NT2/D1 (cell line): ENCODE measurements around the gene RIOK1.

Experiments used
- SUZ12 ChIP-seq: IDR thresholded peaks from 2 replicates; pipeline ENCODE4 v1.6.1; 2011; ENCODE audit not compliant: insufficient read length, insufficient read depth; ENCODE audit errors: extremely low read depth
- ZNF274 ChIP-seq: IDR thresholded peaks from 2 replicates; pipeline ENCODE4 v1.6.1; 2011; ENCODE audit warnings: mild to moderate bottlenecking, low read depth, low read length

DNA sequence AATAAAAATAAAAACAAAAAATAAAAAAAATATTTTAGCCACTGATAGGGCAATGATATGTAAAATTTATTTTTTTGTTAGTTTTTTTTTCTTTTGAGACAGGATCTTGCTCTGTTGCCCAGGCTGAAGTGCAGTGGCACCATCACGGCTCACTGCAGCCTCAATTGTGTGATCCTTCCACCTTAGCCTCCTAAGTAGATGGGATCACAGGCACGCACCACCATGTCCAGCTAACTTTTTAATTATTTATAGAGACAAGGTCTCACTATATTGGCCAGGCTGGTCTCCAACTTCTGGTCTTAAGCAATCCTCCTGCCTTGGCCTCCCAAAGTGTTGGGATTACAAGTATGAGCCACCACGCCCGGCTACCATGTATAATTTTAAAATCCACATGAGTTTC, 59.4 kb downstream of the RIOK1 start:
- TF ChIP-seq ZNF274 (no peak), SUZ12 (no peak)
